Naive thymus-derived CD4-positive, alpha-beta T cell (primary cell): ENCODE results near the gene LRRK1. TPM values are rescaled to one million over a fixed set of nuclear protein-coding genes. Genes with fewer than 3 reads are reported as not detected.

Experiments
- ATAC-seq: fragments of 150-1000 bp; cut with Tn5 transposase; 2 replicates; pipeline ENCODE4 v1.10.0; 2021; ENCODE audit warnings: mild to moderate bottlenecking, moderate library complexity
- CTCF ChIA-PET: fragments of 350-600 bp; sonication (Branson Sonifier 250); formaldehyde crosslinking; loops from one replicate; lab custom pipeline; 2021; ENCODE audit warnings: antibody characterized with exemption; lab: Charles Lee
- POLR2A ChIA-PET: fragments of 350-600 bp; sonication (Branson Sonifier 250); formaldehyde crosslinking; loops from one replicate; lab custom pipeline; 2021; ENCODE audit warnings: antibody characterized with exemption, inconsistent platforms; lab: Charles Lee
- DNase-seq, 9 donors: peaks; one replicate each; pipeline versions ENCODE4 v3.0.0 to v3.0.0-alpha.2; 2020 to 2022; ENCODE audit warnings: mixed read lengths in 1 of 9
- H3K27ac ChIP-seq: one replicate; pipeline ENCODE4 v1.7.0; 2013; ENCODE audit warnings: mild to moderate bottlenecking, low read depth, low read length, moderate library complexity
- H3K27me3 ChIP-seq, 2 donors: one replicate each; pipeline ENCODE4 v1.7.0; 2013; ENCODE audit warnings: low read length in 2 of 2, mild to moderate bottlenecking in 2 of 2, moderate library complexity in 2 of 2; ENCODE audit not compliant: control insufficient read depth in 2 of 2, insufficient read depth in 2 of 2
- H3K36me3 ChIP-seq, 3 experiments: 1 replicate in 2 of 3; 2 replicates in 1 of 3; pipeline ENCODE4 v1.7.0; 2013; ENCODE audit warnings: low read length in 3 of 3, mild to moderate bottlenecking in 3 of 3, moderate library complexity in 1 of 3; ENCODE audit not compliant: insufficient read depth in 3 of 3, control insufficient read depth in 2 of 3
- H3K4me1 ChIP-seq, 2 donors: one replicate each; pipeline ENCODE4 v1.7.0; 2013; ENCODE audit warnings: low read length in 2 of 2, mild to moderate bottlenecking in 2 of 2, moderate library complexity in 1 of 2; ENCODE audit not compliant: control insufficient read depth in 2 of 2, insufficient read depth in 2 of 2
- H3K4me3 ChIP-seq: 2 replicates; pipeline ENCODE4 v1.7.0; 2013; ENCODE audit warnings: mild to moderate bottlenecking, low read length
- H3K9me3 ChIP-seq, 3 experiments: 1 replicate in 2 of 3; 2 replicates in 1 of 3; pipeline ENCODE4 v1.7.0; 2013; ENCODE audit warnings: low read length in 3 of 3; ENCODE audit not compliant: control insufficient read depth in 2 of 3
- H3K27ac Mint-ChIP-seq, 9 donors: one replicate each; pipeline ENCODE4 v1.8.0; 2020 to 2022; ENCODE audit warnings: mixed read lengths in 9 of 9, mild to moderate bottlenecking in 8 of 9, moderate library complexity in 5 of 9, inconsistent platforms in 2 of 9
- H3K27me3 Mint-ChIP-seq, 5 donors: one replicate each; pipeline ENCODE4 v1.8.0; 2021 to 2022; ENCODE audit warnings: mixed read lengths in 5 of 5, mild to moderate bottlenecking in 1 of 5
- H3K36me3 Mint-ChIP-seq, 5 donors: one replicate each; pipeline ENCODE4 v1.8.0; 2020 to 2022; ENCODE audit warnings: mixed read lengths in 5 of 5, mild to moderate bottlenecking in 3 of 5, inconsistent platforms in 1 of 5
- H3K4me1 Mint-ChIP-seq, 7 donors: one replicate each; pipeline ENCODE4 v1.8.0; 2020 to 2022; ENCODE audit warnings: mixed read lengths in 7 of 7, mild to moderate bottlenecking in 3 of 7, inconsistent platforms in 1 of 7
- H3K4me3 Mint-ChIP-seq, 10 donors: one replicate each; pipeline ENCODE4 v1.8.0; 2020 to 2022; ENCODE audit warnings: mild to moderate bottlenecking in 10 of 10, mixed read lengths in 10 of 10, moderate library complexity in 6 of 10, inconsistent platforms in 2 of 10
- H3K9me3 Mint-ChIP-seq, 11 donors: one replicate each; pipeline ENCODE4 v1.8.0; 2020 to 2022; ENCODE audit warnings: mixed read lengths in 11 of 11, mild to moderate bottlenecking in 4 of 11, inconsistent platforms in 1 of 11, moderate library complexity in 1 of 11
- intact Hi-C, 2 donors: fragments of 100-400 bp; cut with micrococcal nuclease; formaldehyde crosslinking; loops; one replicate each; pipeline ENCODE4 v1.15.1; 2023
- polyA plus RNA-seq, 2 donors: library from polyadenylated mRNA; unstranded; fragments of 300-500 nt; fragmentation: Illumina TruSeq; gene quantifications; one replicate each; pipeline ENCODE4 v1.2.3, GENCODE V29; 2021
- total RNA-seq, 6 experiments: library from RNA in 5 of 6; stranded (reverse) in 5 of 6; gene quantifications; 1 replicate in 5 of 6; 2 replicates in 1 of 6; pipeline ENCODE4 v1.2.3 and lab custom pipeline; 2021 to 2026

LRRK1 gene
- total RNA-seq (10 to 100 TPM in 1 of 5 experiments, 1 to 10 TPM in 1, under 1 TPM in 3; 0.54 to 15.1 (median 0.60) TPM), polyA plus RNA-seq (not detected), total RNA-seq (lab: John Stamatoyannopoulos, UW) (not detected)

GRCh38 chr15:100918690-100919480 lies at the start of gene LRRK1:
TSS of gene LRRK1 (plus strand) at chr15:100919357. CDS start at chr15:100924633, 5,276 bp downstream.
- Histone ChIP-seq H3K27ac (no peak within 1 kb of the TSS), H3K9me3 (no peaks in the 10 kb centered on the region), H3K4me3 (peak within 1 kb of the TSS; percentile 53), H3K27me3 (peaks cover 0 to 16% of the 10 kb centered on the region in 2 donors), H3K36me3 (no peaks in the 10 kb centered on the region), H3K4me1 (no peaks in the 10 kb centered on the region)
- Mint-ChIP-seq H3K27ac (no peak within 1 kb of the TSS), H3K9me3 (no peaks in the 10 kb centered on the region), H3K36me3 (no peaks in the 10 kb centered on the region), H3K4me3 (peak within 1 kb of the TSS; percentile 73 to 89 (median 84)), H3K27me3 (peaks cover 60 to 73% (median 73%) of the 10 kb centered on the region in 5 donors), H3K4me1 (peaks cover 9 to 29% (median 18%) of the 10 kb centered on the region in 7 donors)
- ATAC-seq = peak; percentile 68
- peak in 4 of 9 donors; percentile 3 to 49 (median 19) for DNase-seq
- CTCF ChIA-PET = interaction anchor here (0.6 to 3.0 kb wide), 2 partner anchors 27 to 89 kb away, joined by 3 to 37 read pairs; no protein-coding TSS in a partner anchor
- POLR2A ChIA-PET = no interaction called here
- intact Hi-C loops = loop anchor here (1.0 to 10.0 kb wide), 5 partner anchors 88 to 339 kb away; partner anchors contain the start of gene CHSY1 (in 1 of the 2)

GRCh38 chr15:100873029-100873677 lies 46.0 kb upstream of the LRRK1 start:
- Histone ChIP-seq H3K36me3 (no peaks in the 10 kb centered on the region), H3K9me3 (peaks cover 0 to 6% (median 0%) of the 10 kb centered on the region in 3 experiments), H3K27ac (no peak overlapping the region), H3K4me1 (no peaks in the 10 kb centered on the region), H3K27me3 (peaks cover 0 to under 1% of the 10 kb centered on the region in 2 donors), H3K4me3 (no peak overlapping the region)
- H3K27me3 Mint-ChIP-seq = peaks cover 14 to 43% (median 27%) of the 10 kb centered on the region in 5 donors
- POLR2A ChIA-PET = no interaction called here
- CTCF ChIA-PET = interaction anchor here (0.6 to 1.7 kb wide), 7 partner anchors 238 to 586 kb away, joined by 3 to 6 read pairs (median 3); no protein-coding TSS in a partner anchor
- H3K9me3 Mint-ChIP-seq = peaks cover 0 to 7% (median 0%) of the 10 kb centered on the region in 11 donors
- DNase-seq (peak in 8 of 9 donors; percentile 10 to 59 (median 48)), ATAC-seq (peak; percentile 83)
- intact Hi-C loops = loop anchor here (1.0 to 5.0 kb wide), 5 partner anchors 245 to 1601 kb away; no protein-coding TSS in a partner anchor
- H3K27ac Mint-ChIP-seq = no peak overlapping the region
- H3K4me1 Mint-ChIP-seq = no peaks in the 10 kb centered on the region
- H3K4me3 Mint-ChIP-seq = no peak overlapping the region
- H3K36me3 Mint-ChIP-seq = no peaks in the 10 kb centered on the region

DNA sequence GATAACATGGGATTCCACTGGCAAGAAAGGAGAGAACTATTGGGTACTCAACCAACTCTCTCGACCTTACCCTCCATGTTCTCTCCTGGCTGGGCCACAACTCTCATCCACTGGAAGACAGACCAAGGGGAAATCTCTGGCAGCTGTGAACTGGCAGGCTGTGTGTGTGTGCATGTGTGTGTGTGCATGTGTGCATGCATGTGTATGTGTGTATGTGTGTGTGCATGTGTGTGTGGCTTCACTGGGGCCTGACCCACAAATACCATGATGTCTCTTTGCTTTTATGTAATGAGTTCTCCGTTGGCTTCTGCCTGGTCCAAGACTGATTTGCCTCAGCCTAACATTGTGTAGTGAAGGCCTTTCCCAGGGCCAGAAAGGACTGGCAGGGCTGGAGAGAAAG lies 43.7 kb upstream of the LRRK1 start:
- Histone ChIP-seq H3K4me1 (no peaks in the 10 kb centered on the region), H3K9me3 (no peaks in the 10 kb centered on the region), H3K27ac (no peak overlapping the region), H3K27me3 (peaks cover 0 to 6% of the 10 kb centered on the region in 2 donors), H3K4me3 (no peak overlapping the region), H3K36me3 (no peaks in the 10 kb centered on the region)
- POLR2A ChIA-PET = no interaction called here
- intact Hi-C loops = no loop called here
- ATAC-seq (no peak), DNase-seq (no peak)
- CTCF ChIA-PET = interaction anchor here (1.0 to 2.8 kb wide), 2 partner anchors 248 to 250 kb away, joined by 3 to 8 read pairs; no protein-coding TSS in a partner anchor
- H3K9me3 Mint-ChIP-seq = peaks cover 0 to 1% (median 0%) of the 10 kb centered on the region in 11 donors
- no peak overlapping the region for H3K27ac Mint-ChIP-seq
- no peaks in the 10 kb centered on the region for H3K36me3 Mint-ChIP-seq
- peaks cover 23 to 51% (median 35%) of the 10 kb centered on the region in 5 donors for H3K27me3 Mint-ChIP-seq
- H3K4me1 Mint-ChIP-seq = peaks cover 0 to 11% (median 8%) of the 10 kb centered on the region in 7 donors
- H3K4me3 Mint-ChIP-seq = no peak overlapping the region

DNA sequence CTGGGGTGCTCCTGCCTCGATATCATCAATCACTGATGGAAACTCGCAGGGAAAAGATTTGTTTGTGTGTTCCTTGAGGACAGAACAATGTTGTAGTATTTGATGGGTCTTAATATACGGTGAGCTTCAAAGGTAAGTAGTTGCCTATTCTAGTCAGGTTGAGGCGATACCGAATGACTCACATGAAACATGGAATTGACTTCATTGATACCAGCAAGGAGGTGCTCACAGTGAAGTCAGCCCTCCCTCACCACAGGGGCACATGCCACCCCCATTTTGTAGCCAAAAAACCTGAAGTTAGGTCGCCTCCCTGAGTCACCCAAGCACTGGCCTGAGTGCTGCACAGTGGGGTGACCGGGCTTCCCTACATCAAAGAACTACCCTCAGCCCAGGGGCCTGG lies 43.2 kb upstream of the LRRK1 start:
- intact Hi-C loops = no loop called here
- Mint-ChIP-seq H3K4me3 (no peak overlapping the region), H3K27me3 (peaks cover 27 to 56% (median 40%) of the 10 kb centered on the region in 5 donors), H3K4me1 (peaks cover 0 to 15% (median 13%) of the 10 kb centered on the region in 7 donors), H3K9me3 (peaks cover 0 to 2% (median 0%) of the 10 kb centered on the region in 11 donors), H3K36me3 (no peaks in the 10 kb centered on the region), H3K27ac (no peak overlapping the region)
- Histone ChIP-seq H3K9me3 (no peaks in the 10 kb centered on the region), H3K36me3 (no peaks in the 10 kb centered on the region), H3K4me1 (no peaks in the 10 kb centered on the region), H3K27me3 (peaks cover 0 to 6% of the 10 kb centered on the region in 2 donors), H3K27ac (no peak overlapping the region), H3K4me3 (no peak overlapping the region)
- no peak for ATAC-seq
- ChIA-PET CTCF (interaction anchor here (2.8 kb wide), 1 partner anchor 249 kb away, joined by 8 read pairs; no protein-coding TSS in a partner anchor), POLR2A (no interaction called here)
- no peak for DNase-seq

GRCh38 chr15:100877551-100877950 lies 41.6 kb upstream of the LRRK1 start:
- Histone ChIP-seq H3K4me3 (no peak overlapping the region), H3K36me3 (no peaks in the 10 kb centered on the region), H3K4me1 (no peaks in the 10 kb centered on the region), H3K9me3 (no peaks in the 10 kb centered on the region), H3K27me3 (peaks cover 0 to 6% of the 10 kb centered on the region in 2 donors), H3K27ac (no peak overlapping the region)
- Mint-ChIP-seq H3K27me3 (peaks cover 43 to 71% (median 56%) of the 10 kb centered on the region in 5 donors), H3K36me3 (no peaks in the 10 kb centered on the region), H3K9me3 (peaks cover 0 to 2% (median 0%) of the 10 kb centered on the region in 11 donors), H3K27ac (no peak overlapping the region), H3K4me1 (peaks cover 0 to 18% (median 14%) of the 10 kb centered on the region in 7 donors), H3K4me3 (peak overlapping the region in 2 of 10 donors; percentile 29 to 59)
- no peak for DNase-seq
- ATAC-seq = no peak
- ChIA-PET POLR2A (no interaction called here), CTCF (no interaction called here)
- intact Hi-C loops = no loop called here

DNA sequence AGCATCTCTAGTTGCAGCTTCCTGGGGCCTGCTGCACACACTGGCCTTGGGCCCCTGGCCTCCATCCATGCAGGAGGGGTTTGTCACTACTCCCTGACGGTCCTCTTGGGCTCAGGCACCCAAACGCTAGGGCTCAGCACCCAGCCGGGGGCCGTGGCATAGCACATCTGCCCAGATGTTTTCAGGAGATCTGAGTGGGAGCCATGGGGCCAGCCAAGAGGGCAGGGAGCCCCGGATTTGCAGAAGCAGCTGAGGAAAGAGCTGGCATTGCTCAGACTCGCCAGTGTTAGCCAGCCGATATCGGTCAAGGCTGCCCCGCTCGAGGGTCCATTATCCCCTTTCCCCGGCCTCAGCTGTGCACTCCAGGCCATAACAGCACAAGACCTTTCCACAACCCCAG lies 41.0 kb upstream of the LRRK1 start:
- H3K36me3 ChIP-seq = no peaks in the 10 kb centered on the region
- intact Hi-C loops = no loop called here
- H3K36me3 Mint-ChIP-seq = no peaks in the 10 kb centered on the region
- H3K4me3 Mint-ChIP-seq = peak overlapping the region; percentile 57 to 83 (median 69)
- no peak overlapping the region for H3K4me3 ChIP-seq
- no peak overlapping the region for H3K27ac Mint-ChIP-seq
- no peaks in the 10 kb centered on the region for H3K4me1 ChIP-seq
- DNase-seq (no peak), ATAC-seq (no peak)
- H3K27me3 ChIP-seq = peaks cover 0 to 6% of the 10 kb centered on the region in 2 donors
- H3K4me1 Mint-ChIP-seq = peaks cover 0 to 18% (median 14%) of the 10 kb centered on the region in 7 donors
- POLR2A ChIA-PET = interaction anchor here (0.6 kb wide), 1 partner anchor 484 kb away, joined by 5 read pairs; no protein-coding TSS in a partner anchor
- H3K27ac ChIP-seq = no peak overlapping the region
- H3K9me3 Mint-ChIP-seq = peaks cover 0 to 2% (median 0%) of the 10 kb centered on the region in 11 donors
- peaks cover 49 to 76% (median 62%) of the 10 kb centered on the region in 5 donors for H3K27me3 Mint-ChIP-seq
- H3K9me3 ChIP-seq = no peaks in the 10 kb centered on the region
- CTCF ChIA-PET = no interaction called here
